ENCODE data around the gene MYO15A. TPM values are rescaled to one million over a fixed set of nuclear protein-coding genes. Genes with fewer than 3 reads are reported as not detected.

MYO15A gene
- total RNA-seq, 4 donors from 2014 or later: 0.30 to 0.68 (median 0.50) TPM

- intact Hi-C loops (cut with DNase I; ENCODE audit: low total_unique reads): no loop called here
- H3K4me3 ChIP-seq (ENCODE audit: low read depth, poor library complexity, severe bottlenecking): no peak overlapping the region
- TF ChIP-seq CTCF (IDR thresholded peaks at IDR 0.05): no peak
- no peak for TF ChIP-seq POLR2A (IDR thresholded peaks at IDR 0.05)
- 77 to 81% methylated on average over 22 of the region's 22 CpGs for WGBS, 2 donors
- no peak for DNase-seq (ENCODE audit: low spot score in 2 of 2)
These were observed 48.9 kb downstream of the MYO15A start for GRCh38 chr17:18157354-18157985.

- DNase-seq (ENCODE audit: low spot score in 2 of 2): peak; percentile 90 to 99
- intact Hi-C loops (cut with DNase I; ENCODE audit: low total_unique reads): no loop called here
- 9 to 10% methylated on average over 25 to 26 of the region's 26 CpGs for WGBS, 2 donors
- no peak overlapping the region for H3K4me3 ChIP-seq (ENCODE audit: low read depth, poor library complexity, severe bottlenecking)
- TF ChIP-seq CTCF (IDR thresholded peaks at IDR 0.05) (no peak), POLR2A (IDR thresholded peaks at IDR 0.05) (no peak)
These were observed 49.6 kb downstream of the MYO15A start for GRCh38 chr17:18158022-18158600.

GRCh38 chr17:18159551-18160120 is 51.1 kb downstream of the MYO15A start:
- no peak overlapping the region for H3K4me3 ChIP-seq (ENCODE audit: low read depth, poor library complexity, severe bottlenecking)
- WGBS, 2 donors: 87 to 91% methylated on average over 3 of the region's 3 CpGs

GRCh38 chr17:18160128-18160856 is 51.7 kb downstream of the MYO15A start:
- no peak overlapping the region for H3K4me3 ChIP-seq (ENCODE audit: low read depth, poor library complexity, severe bottlenecking)
- DNase-seq (ENCODE audit: low spot score in 2 of 2): no peak
- intact Hi-C loops (cut with DNase I; ENCODE audit: low total_unique reads): no loop called here
- WGBS, 2 donors: 86 to 88% methylated on average over 4 to 5 of the region's 5 CpGs
- TF ChIP-seq CTCF (IDR thresholded peaks at IDR 0.05): no peak
- no peak for TF ChIP-seq POLR2A (IDR thresholded peaks at IDR 0.05)

More at GRCh38 chr17:18159551-18160120, 51.1 kb downstream of the MYO15A start:
- intact Hi-C loops (cut with DNase I; ENCODE audit: low total_unique reads): no loop called here
- no peak for DNase-seq (ENCODE audit: low spot score in 2 of 2)
- TF ChIP-seq CTCF (IDR thresholded peaks at IDR 0.05) (no peak), POLR2A (IDR thresholded peaks at IDR 0.05) (no peak)

GRCh38 chr17:18161207-18162145 is 52.9 kb downstream of the MYO15A start:
- WGBS, 2 donors: 84 to 85% methylated on average over 12 of the region's 12 CpGs
- intact Hi-C loops (cut with DNase I; ENCODE audit: low total_unique reads): no loop called here
- H3K4me3 ChIP-seq (ENCODE audit: low read depth, poor library complexity, severe bottlenecking): no peak overlapping the region
- no peak for DNase-seq (ENCODE audit: low spot score in 2 of 2)
- TF ChIP-seq POLR2A (IDR thresholded peaks at IDR 0.05): no peak
- no peak for TF ChIP-seq CTCF (IDR thresholded peaks at IDR 0.05)
